HG02938 (cell line): ENCODE data around the gene VPS35.
"Not testable (repeated sequence)": the region's sequence is repeated elsewhere in the genome, so short reads cannot be mapped to it uniquely, and the experiment has no call there.

ENCODE experiments used
- ATAC-seq: cut with Tn5 transposase; IDR thresholded peaks from one replicate; pipeline ENCODE4 v1.9.1; 2021; ENCODE audit warnings: mild to moderate bottlenecking, moderate library complexity; ENCODE audit not compliant: unreplicated experiment

Gene VPS35

GRCh38 chr16:46673320-46674013 lies 15.5 kb downstream of the VPS35 start:
- no peak for ATAC-seq

GRCh38 chr16:46662123-46662522 lies 26.9 kb downstream of the VPS35 start:
- ATAC-seq, result no peak

- ATAC-seq, result peak; percentile 89
Observed at GRCh38 chr16:46658925-46659324, 30.1 kb downstream of the VPS35 start.

- ATAC-seq, result no peak
Observed at GRCh38 chr16:46651305-46651704, 37.7 kb downstream of the VPS35 start.

- no peak for ATAC-seq
Observed at GRCh38 chr16:46650254-46650623, 38.7 kb downstream of the VPS35 start.

- ATAC-seq, result no peak
Observed at GRCh38 chr16:46649588-46650253, 39.3 kb downstream of the VPS35 start.

- no peak for ATAC-seq
Observed at GRCh38 chr16:46648656-46649055, 40.3 kb downstream of the VPS35 start.

GRCh38 chr16:46638947-46639925 lies 49.7 kb downstream of the VPS35 start:
- ATAC-seq, result no peak

GRCh38 chr16:46632778-46633733 lies 55.9 kb downstream of the VPS35 start:
- no peak for ATAC-seq

GRCh38 chr16:46629331-46630219 lies 59.4 kb downstream of the VPS35 start:
- ATAC-seq, result no peak

- no peak for ATAC-seq
Observed at GRCh38 chr16:46627746-46628145, 61.2 kb downstream of the VPS35 start.

GRCh38 chr16:46626681-46627080 lies 62.3 kb downstream of the VPS35 start:
- not testable (repeated sequence) for ATAC-seq

GRCh38 chr16:46624862-46625261 lies 64.1 kb downstream of the VPS35 start:
- not testable (repeated sequence) for ATAC-seq

GRCh38 chr16:46623707-46624106 lies 65.3 kb downstream of the VPS35 start:
- not testable (repeated sequence) for ATAC-seq

GRCh38 chr16:46623246-46623645 lies 65.7 kb downstream of the VPS35 start:
- ATAC-seq, result not testable (repeated sequence)

GRCh38 chr16:46621934-46622676 lies 66.9 kb downstream of the VPS35 start:
- no peak for ATAC-seq

GRCh38 chr16:46621006-46621933 lies 67.7 kb downstream of the VPS35 start, which contains the start of gene SHCBP1:
SHCBP1 (minus strand) TSS chr16:46621379; CDS start chr16:46621359, 20 bp downstream.
- peak; percentile 82 for ATAC-seq
